HG02884 (cell line): ENCODE data around the gene RPTOR.
"Not testable (repeated sequence)": the region's sequence is repeated elsewhere in the genome, so short reads cannot be mapped to it uniquely, and the experiment has no call there.

Experiments
- ATAC-seq: cut with Tn5 transposase; IDR thresholded peaks from one replicate; pipeline ENCODE4 v1.9.1; 2021; ENCODE audit warnings: mild to moderate bottlenecking, moderate library complexity; ENCODE audit not compliant: unreplicated experiment

Gene RPTOR

DNA sequence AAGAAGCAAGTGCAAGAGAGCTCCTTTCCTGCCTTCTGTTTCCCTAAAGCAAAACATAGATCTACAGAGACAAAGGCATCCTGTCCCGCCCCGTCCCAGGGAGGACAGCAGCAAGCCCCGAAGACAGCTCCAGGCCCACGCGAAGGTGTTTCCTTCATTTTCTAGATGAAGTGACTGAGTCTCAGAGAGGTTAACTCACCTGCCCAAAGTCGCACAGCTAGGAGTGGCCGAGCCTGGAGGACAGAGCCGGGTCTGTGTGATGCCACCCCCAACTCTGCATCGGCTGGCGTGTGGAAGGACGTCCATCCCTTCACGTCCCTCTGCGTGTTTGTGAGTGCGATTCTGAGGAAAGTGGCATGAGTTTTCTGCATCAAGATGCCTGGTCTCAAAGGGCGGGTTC lies 259.8 kb downstream of the RPTOR start:
- no peak for ATAC-seq

GRCh38 chr17:80805032-80805751 lies 260.6 kb downstream of the RPTOR start:
- ATAC-seq: no peak

GRCh38 chr17:80807014-80807413 lies 262.4 kb downstream of the RPTOR start:
- no peak for ATAC-seq

DNA sequence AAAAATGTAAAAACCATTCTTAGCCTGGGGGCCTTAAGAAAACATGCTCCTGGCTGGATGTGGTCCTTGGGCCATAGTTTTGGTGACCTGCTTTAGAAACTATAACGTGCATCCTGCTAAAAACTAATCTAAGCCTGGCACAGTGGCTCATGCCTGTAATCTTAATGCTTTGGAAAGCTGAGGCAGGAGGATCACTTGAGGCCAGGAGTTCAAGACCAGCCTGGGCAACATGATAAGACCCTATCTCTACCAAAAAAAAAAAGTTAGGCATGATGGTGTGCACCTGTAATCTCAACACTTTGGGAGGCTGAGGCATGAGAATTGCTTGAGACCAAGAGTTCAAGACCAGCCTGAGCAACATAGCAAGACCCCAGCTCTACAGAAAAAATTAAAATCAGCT lies 263.2 kb downstream of the RPTOR start:
- ATAC-seq: no peak

- no peak for ATAC-seq
These were observed 266.8 kb downstream of the RPTOR start for GRCh38 chr17:80811181-80812105.

- ATAC-seq: no peak
These were observed 267.9 kb downstream of the RPTOR start for GRCh38 chr17:80812362-80813088.

DNA sequence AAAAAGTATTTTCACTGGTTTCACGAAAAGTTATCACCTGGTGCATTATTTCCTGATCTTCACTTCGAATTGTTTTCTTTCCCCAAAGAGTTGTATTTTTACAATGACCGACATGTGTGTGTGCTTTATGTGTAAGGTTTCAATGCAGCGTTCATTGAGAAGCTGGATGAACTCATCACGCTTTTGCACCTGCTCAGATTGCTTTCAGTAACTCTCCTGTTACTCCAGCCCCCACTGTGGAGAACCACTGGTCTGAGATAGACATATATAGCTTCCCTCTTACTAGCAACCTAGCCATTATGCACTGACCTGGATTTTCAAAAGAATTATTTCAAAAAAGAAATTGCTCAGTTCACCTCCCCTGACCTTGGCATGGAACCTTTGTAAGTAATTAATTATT lies 268.7 kb downstream of the RPTOR start:
- ATAC-seq: no peak

DNA sequence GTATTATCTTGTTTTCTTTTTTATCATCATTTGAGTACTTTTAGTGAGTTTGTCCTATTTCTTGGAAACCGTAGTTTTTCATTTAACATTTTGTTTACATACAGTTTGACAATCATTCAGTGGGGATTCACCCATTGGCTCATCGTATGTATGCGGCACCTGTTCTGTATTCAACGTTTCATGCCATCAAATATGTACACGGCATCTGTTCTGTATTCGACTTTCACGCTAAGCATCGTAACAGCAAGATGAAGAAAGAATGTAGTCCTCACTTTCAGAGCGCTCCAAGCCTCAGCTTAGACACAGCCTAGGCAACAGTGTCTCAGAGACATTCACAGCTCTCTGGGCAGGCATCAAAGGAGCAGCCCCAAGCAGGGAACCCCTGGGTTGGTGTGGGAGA lies 269.9 kb downstream of the RPTOR start:
- no peak for ATAC-seq

DNA sequence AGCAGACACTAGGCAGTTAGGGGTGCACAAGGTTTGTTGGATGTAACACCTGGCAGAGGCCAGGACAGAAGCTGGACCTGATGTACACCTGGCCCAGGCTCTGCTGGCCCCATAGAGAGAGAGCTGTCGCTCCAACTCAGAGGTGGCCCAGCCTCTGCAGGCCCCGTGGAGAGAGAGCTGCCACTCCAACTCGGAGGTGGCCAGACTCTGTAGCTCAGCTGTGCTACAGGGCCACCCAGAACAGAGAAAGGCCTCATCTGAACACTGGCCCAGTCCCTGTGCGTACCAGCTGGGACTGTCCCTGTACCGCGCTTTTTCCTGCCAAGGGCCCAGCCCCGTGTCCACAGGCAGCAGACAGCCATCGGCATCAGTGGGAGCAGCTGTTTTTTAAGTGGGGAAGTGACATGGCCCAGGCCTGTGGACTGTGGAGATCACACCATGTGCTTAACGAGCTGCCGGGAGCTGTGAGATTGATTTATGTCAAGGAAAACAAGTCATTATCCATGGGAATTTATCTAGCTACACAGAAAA lies 270.6 kb downstream of the RPTOR start:
- no peak for ATAC-seq

DNA sequence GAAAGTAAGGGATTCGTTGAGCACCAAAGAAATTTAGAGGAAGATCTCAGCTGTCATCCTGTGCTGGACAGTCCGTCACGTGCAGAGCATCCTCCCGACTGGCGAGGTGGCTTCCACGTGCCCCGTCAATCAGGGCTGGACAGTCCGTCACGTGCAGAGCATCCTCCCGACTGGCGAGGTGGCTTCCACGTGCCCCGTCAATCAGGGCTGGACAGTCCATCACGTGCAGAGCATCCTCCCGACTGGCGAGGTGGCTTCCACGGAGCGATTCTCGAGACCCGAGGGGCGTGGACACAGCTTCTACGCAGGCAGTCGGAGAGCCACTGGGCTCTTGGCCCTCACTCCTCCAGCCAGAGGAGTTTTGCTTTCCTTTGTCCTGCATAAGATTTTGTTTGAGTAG lies 271.1 kb downstream of the RPTOR start:
- not testable (repeated sequence) for ATAC-seq

DNA sequence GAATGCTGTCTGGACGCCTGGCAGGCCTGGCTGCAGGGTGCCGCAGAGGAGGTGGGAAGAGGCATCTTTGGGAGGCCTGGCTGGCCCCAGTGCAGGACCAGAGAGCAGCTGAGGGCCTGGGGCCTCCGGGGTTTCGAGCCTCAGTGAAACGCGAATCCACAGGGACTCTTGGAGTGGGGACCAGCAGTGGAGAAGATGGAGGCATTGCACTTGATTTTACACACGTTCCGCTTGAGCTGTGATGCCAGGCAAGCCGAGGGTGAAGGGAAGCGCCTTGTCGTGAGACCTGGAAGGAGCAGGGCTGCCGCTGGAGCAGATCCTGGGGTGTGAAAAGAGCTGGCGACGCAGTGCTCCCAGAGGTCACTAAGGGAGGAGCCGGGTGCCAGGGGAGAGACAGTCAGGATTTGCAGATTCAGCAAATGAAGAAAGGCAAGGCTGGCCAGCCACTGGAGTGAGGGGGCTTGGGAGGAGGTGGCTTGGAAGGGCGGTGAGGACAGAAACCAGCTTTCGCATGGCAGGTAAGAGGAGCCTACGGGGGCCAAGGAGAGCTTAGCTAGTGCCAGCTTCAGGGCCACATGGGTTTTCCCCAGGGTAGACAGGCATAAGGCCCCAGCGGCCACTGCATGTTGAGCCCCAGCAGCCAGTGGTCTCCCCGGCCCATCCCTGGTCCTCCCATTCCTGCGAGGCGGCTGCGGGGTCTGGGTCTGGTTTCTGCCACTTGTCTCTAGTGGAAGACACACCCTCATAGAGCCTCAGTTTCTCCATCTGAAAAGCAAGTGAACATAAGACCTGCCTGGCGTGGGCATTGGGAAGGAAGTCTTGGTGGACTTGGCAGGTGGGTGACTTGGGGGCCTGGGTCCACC lies 271.8 kb downstream of the RPTOR start:
- ATAC-seq: no peak

- ATAC-seq: no peak
These were observed 272.7 kb downstream of the RPTOR start for GRCh38 chr17:80817321-80817845.

DNA sequence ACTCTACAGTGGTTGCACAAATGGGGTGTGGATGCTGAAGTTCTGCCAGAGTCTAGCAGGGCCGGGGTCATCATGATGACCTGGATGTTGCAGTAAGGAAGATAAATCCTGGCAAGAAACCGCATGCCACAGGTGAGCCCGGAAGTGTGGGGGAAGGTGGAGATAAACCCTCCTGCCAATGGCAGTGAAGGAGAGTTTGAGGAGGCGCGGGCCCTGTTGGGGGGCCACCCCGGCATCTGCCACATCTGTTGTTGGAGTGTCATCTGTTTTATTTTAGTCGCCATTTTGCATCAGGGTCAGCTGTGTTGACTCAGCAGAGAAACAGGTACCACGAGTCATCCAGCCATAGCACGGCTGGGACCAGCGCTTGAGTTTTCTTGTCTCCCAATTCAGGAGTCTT lies 273.2 kb downstream of the RPTOR start:
- no peak for ATAC-seq

GRCh38 chr17:80818871-80819270 lies 274.2 kb downstream of the RPTOR start:
- ATAC-seq: no peak

DNA sequence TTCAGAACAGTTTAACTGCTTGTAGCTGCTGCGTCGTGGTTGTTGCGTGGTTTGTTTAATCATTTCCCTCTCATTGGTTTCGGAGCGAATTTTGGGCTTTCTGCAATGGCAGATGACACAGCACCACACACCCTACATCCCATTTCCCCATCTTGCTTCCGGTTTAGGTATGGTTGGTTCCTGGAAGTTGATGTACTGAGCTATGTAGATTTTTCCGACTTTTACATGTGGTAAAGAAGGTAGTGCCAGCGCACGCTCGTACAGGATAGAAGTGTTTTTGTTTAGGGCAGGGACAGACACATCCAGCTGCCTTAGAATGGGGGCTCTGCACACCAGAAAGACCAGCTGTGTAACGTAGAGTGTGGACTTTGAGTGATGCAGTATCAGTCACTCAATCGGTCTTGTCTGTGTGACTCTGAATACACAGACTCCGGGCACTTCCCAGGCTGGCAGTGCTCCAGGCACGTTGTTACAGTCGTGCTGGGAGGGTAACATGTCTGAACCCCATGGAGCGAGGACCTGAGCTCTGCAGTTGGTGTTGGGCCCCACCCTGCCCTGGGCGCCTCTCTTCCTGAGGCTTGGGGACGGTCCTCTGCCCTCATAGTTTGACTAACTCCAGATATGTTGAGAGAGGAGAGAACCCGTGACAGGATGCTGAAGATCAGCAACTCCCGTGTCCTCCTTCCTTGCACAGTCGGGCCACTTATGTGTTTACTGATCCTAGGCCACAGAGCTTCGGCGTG lies 275.0 kb downstream of the RPTOR start:
- ATAC-seq: no peak

GRCh38 chr17:80820331-80820730 lies 275.7 kb downstream of the RPTOR start:
- ATAC-seq: no peak

- ATAC-seq: no peak
These were observed 276.9 kb downstream of the RPTOR start for GRCh38 chr17:80821546-80821945.

DNA sequence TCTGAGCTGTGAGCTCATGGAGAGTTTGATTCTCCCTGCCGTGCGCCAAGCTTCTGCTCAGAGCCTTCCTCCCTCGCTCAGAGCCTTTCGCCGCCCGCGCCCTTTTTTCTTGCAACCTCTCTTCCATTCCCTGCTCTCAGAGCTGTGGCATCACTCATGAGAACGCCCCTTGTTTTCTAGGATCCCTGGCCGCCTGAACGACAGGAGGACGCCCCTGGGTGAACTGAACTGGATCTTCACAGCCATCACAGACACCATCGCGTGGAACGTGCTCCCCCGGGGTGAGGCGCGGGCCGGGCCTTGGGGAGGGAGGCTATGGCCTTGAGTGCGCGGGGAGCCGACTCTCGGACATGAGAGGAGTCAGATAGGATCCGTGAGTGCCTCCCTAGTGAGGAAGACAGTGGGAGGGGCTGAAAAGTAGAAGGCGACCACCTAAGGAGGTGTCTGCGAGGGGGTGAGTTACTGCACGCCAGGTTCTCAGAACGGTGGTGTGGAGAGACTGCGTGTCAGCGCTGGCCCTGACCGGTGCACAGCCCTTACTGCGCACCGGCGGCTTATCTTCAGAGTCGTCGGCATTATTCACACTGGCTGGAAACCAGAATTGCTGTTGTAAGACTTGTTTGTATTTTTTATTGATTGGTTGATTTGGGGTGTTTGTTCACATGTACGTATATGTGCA lies 277.5 kb downstream of the RPTOR start:
- no peak for ATAC-seq
